ENCODE measurements around the gene CRAMP1. TPM values are rescaled to one million over a fixed set of nuclear protein-coding genes. Genes with fewer than 3 reads are reported as not detected.

The CRAMP1 gene
- polyA plus RNA-seq, 5 donors, result 19.7 to 27.7 (median 24.5) TPM

GRCh38 chr16:1597154-1597553 lies 15.0 kb upstream of the CRAMP1 start:
- DNase-seq, result no peak

- no peak for DNase-seq
Observed at GRCh38 chr16:1601031-1601430, 11.1 kb upstream of the CRAMP1 start.

- DNase-seq, result no peak
Observed at GRCh38 chr16:1601489-1601888, 10.7 kb upstream of the CRAMP1 start.

- DNase-seq, result no peak
Observed at GRCh38 chr16:1602285-1602684, 9.9 kb upstream of the CRAMP1 start.

GRCh38 chr16:1606774-1607173 lies 5.4 kb upstream of the CRAMP1 start:
- no peak for DNase-seq

GRCh38 chr16:1607971-1608370 lies 4.2 kb upstream of the CRAMP1 start:
- no peak for DNase-seq

- peak; percentile 87 to 89 for DNase-seq
Observed at GRCh38 chr16:1610071-1610898, 1.9 kb upstream of the CRAMP1 start.

GRCh38 chr16:1610899-1611632 lies 1.1 kb upstream of the CRAMP1 start:
- no peak for DNase-seq

GRCh38 chr16:1613211-1613622 lies 1.1 kb downstream of the CRAMP1 start:
- no peak for DNase-seq

GRCh38 chr16:1613728-1614455 lies 1.7 kb downstream of the CRAMP1 start:
- no peak for DNase-seq

GRCh38 chr16:1614456-1615102 lies 2.4 kb downstream of the CRAMP1 start:
- DNase-seq, result no peak

- no peak for DNase-seq
Observed at GRCh38 chr16:1615761-1616160, 3.6 kb downstream of the CRAMP1 start.

GRCh38 chr16:1619976-1620375 lies 7.8 kb downstream of the CRAMP1 start:
- no peak for DNase-seq

GRCh38 chr16:1620391-1620790 lies 8.2 kb downstream of the CRAMP1 start:
- DNase-seq, result no peak

GRCh38 chr16:1621851-1622250 lies 9.7 kb downstream of the CRAMP1 start:
- no peak for DNase-seq

GRCh38 chr16:1626327-1626726 lies 14.2 kb downstream of the CRAMP1 start:
- DNase-seq, result no peak

- no peak for DNase-seq
Observed at GRCh38 chr16:1626776-1627175, 14.6 kb downstream of the CRAMP1 start.

GRCh38 chr16:1630450-1631213 lies 18.5 kb downstream of the CRAMP1 start:
- DNase-seq, result no peak

- no peak for DNase-seq
Observed at GRCh38 chr16:1631230-1631629, 19.1 kb downstream of the CRAMP1 start.

GRCh38 chr16:1631931-1632637 lies 19.9 kb downstream of the CRAMP1 start:
- no peak for DNase-seq

GRCh38 chr16:1632638-1632970 lies 20.4 kb downstream of the CRAMP1 start:
- DNase-seq, result no peak
